CD4-positive, alpha-beta T cell treated with Interleukin-6 at 100 ng/mL for 8 hours (primary cell): Measurements from ENCODE around the gene NUFIP1.
"Not testable (repeated sequence)": the region's sequence is repeated elsewhere in the genome, so short reads cannot be mapped to it uniquely, and the experiment has no call there.

Experiments
- DNase-seq: peaks from one replicate; pipeline ENCODE4 v3.0.0-alpha.2; 2020; ENCODE audit warnings: mixed read lengths, low spot score

Gene NUFIP1

DNA sequence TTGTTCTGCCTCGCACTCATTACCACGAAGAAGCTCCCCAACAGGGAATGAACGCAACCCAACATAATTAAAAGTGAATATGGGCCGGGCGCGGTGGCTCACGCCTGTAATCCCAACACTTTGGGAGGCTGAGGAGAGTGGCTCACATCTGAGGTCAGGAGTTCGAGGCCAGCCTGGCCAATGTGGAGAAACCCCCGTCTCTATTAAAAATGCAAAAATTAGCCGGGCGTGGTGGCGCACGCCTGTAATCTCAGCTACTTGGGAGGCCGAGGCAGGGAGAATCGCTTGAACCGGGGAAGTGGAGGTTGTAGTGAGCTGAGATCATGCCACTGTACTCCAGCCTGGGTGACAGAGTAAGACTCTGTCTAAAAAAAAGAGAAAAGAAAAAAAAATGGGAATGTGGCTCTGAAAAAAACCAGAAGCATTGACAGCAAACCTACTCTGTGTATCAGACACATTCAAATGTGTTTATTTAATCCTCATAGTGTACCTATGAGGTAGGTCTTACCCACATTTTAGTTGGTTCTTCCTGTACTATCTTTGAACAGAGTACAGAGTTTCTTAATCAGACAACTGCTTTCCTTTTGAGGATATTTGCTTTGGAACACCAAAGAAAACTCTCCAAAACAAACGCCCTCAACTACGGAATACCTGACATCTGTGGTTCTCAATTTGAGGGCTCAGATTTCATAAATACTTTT lies 70.0 kb downstream of the NUFIP1 start:
- no peak for DNase-seq

- peak; percentile 81 for DNase-seq
Observed at GRCh38 chr13:44918326-44919103, 70.8 kb downstream of the NUFIP1 start.

- peak; percentile 96 for DNase-seq
Observed at GRCh38 chr13:44917589-44918325, 71.5 kb downstream of the NUFIP1 start.

DNA sequence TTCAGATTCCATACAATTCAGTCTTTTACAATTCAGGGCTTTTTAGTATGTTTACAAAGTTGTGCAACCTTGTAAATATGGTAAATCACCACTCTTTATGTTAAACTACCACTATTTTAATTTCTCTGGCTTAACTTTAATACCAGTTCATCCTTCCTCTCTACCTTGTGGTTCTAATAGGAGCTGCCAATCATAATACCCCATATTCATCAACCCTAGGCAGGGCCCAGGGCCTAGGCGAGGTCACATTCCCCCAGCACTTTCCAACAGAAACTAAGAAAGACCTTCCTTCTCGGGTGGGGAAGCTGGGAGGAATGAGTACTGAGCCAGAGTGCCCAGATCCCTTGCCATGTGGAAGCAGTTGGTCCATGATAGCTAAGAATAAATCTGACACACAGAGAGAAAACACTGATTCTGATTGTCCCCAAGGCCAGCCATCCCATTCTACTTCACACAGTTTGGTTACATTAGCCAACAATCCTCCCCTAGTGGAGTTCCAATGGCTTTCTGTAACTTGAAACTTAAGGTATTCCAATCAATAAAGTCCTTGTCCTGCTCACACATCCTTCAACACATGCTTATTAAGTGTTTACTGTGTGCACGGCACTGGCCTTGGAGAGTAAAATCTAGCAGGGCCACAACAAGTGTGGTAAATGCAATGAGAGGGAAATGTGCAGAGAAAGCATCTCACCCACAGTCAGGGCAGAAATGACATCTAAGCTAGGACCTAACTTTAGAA lies 76.8 kb downstream of the NUFIP1 start:
- no peak for DNase-seq

DNA sequence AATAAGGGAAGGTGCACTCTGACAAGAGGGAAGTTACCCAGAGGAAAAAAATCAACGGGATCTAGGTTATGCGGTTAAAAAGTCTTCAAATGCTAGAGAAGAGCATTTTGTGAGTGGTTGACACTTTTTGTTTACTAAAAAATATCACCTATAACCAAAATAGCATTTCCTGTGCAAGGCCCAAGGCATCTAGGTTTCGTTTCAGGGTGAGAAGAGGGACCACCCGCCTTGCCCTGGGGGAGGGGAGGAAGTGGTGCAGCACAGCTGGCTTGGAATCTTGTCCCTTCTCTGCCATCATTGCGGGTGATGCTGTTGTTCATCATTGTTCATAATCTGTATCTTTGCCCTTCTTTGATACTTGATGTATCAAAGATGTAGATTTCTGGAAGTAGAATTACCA lies 80.6 kb downstream of the NUFIP1 start:
- no peak for DNase-seq

- no peak for DNase-seq
Observed at GRCh38 chr13:44908266-44908665, 81.0 kb downstream of the NUFIP1 start.

DNA sequence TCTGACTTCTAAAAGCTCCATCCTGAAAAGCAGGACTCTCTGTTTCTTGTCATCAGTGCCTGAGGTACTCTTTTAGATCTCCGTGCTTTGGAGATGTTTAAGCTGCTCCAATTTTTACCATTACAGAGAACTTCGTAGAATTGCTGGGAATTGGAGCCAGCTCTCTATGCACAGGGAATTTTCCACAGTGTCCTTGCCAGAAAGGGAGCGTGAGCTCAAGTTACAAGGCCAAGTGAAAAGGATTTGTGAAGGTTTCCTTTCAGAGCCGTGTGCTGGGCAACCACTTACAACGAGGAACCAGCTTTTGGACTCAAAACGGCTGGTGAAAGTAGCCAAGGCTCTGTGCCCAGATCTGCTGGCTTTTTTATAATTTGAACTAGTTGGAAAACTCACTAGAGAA lies 82.6 kb downstream of the NUFIP1 start:
- DNase-seq: no peak

GRCh38 chr13:44906230-44906629 lies 83.0 kb downstream of the NUFIP1 start:
- no peak for DNase-seq

DNA sequence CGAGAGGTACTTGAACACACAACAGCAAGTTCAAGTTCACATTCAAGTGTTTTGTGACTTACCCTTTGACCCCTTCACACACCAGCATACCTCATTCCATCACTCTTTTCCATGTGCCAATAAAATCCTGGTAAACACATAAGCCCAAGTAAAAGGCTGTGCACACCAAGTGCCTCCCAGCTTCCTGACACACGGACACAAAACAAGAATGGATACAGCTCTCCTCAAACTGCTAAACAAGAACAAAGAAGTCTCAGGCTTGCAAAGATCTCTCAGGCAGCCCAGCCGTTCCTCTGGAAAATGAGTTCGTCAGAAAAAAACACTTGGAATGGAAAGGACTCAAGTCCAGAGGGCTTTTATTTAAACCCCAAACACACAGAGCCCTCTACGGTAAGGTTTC lies 83.7 kb downstream of the NUFIP1 start:
- DNase-seq: no peak

DNA sequence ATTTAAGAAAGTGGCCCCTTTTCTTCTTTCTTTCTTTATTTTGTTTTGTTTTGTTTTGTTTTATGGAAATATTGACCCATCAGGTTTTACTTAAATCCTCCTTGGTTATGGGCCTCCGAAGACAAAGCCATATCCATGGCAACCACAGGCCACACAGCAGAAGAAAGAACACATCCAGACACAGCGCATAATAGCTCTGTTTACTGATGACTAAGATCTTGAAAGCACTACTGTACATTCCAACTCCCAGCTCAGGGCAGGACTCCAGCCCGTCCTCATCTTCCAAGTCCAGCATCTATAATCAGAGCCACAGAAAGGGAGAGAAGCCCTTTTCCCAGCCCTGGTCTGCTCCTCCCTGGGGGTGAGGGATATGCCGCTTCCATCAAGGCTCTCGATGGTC lies 84.3 kb downstream of the NUFIP1 start:
- DNase-seq: no peak

- DNase-seq: no peak
Observed at GRCh38 chr13:44903574-44903985, 85.7 kb downstream of the NUFIP1 start.

DNA sequence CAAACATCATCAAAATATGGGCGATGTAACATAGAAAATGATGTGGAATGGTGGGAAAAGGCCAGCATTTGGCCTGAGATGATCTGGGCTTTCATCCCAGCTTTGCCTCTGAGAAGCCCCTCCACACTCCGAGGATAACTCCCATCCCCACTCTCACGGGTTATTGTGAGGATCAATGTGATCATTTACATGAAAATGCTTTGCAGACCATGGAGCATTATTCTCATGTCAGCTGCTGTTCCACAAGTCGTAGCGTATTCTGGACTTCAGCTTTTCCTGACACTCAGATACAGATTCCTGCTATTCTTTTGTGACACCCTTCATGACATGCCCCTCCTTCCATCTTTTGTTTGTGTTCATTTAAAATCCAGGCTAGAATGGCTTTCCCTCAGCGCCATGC lies 86.5 kb downstream of the NUFIP1 start:
- DNase-seq: no peak

DNA sequence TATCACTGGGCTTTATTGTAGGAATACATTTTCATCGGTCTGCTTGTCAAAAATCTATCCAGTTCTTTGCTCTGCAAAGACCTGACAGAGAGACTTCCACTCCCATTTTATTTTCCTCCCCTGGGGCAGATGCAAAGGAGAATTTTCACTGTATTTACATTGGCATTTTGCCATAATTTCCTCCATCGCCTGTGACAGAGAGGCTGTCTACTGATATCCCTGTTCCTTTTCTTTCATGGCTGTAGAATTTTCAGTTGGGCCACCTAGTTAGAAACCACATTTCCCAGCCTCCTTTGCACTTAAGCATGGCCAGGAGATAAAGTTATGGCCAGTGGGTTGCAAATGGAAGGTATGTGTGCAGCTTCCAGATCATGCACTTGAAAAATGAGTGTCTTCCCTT lies 89.3 kb downstream of the NUFIP1 start:
- DNase-seq: no peak

DNA sequence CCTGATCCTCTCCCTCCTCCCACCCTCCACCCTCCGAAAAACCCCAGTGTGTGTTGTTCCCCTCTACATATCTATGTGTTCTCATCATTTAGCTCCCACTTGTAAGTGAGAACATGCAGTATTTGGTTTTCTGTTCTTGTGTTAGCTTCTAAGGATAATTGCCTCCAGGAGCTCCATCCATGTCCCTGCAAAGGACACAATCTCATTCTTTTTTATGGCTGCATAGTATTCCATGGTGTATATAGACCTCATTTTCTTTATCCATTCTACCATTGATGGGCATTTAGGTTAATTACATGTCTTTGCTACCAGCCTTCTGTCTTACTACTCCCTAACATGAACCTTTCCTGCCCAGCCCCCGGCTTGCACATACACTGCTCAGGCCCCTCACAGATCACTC lies 91.0 kb downstream of the NUFIP1 start:
- DNase-seq: not testable (repeated sequence)

DNA sequence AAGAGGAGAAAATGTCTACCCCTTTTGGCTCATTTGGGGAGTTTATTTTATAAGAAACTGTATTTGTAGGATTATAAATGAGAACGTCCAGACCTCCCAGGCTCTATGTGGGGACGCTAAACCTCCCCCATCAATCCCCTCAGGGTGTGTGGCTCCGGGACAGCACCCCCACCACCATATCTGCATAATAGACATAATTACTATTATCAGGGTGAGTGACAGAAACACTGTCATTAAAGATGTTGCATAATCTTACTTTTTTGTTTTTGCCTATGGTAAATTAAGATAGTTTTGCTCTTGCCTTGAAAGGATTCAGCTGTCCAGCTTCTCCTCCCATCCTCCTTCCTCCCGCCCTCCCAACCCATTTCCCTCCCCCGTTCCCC lies 93.3 kb downstream of the NUFIP1 start:
- DNase-seq: no peak

- DNase-seq: no peak
Observed at GRCh38 chr13:44895264-44895952, 93.9 kb downstream of the NUFIP1 start.

DNA sequence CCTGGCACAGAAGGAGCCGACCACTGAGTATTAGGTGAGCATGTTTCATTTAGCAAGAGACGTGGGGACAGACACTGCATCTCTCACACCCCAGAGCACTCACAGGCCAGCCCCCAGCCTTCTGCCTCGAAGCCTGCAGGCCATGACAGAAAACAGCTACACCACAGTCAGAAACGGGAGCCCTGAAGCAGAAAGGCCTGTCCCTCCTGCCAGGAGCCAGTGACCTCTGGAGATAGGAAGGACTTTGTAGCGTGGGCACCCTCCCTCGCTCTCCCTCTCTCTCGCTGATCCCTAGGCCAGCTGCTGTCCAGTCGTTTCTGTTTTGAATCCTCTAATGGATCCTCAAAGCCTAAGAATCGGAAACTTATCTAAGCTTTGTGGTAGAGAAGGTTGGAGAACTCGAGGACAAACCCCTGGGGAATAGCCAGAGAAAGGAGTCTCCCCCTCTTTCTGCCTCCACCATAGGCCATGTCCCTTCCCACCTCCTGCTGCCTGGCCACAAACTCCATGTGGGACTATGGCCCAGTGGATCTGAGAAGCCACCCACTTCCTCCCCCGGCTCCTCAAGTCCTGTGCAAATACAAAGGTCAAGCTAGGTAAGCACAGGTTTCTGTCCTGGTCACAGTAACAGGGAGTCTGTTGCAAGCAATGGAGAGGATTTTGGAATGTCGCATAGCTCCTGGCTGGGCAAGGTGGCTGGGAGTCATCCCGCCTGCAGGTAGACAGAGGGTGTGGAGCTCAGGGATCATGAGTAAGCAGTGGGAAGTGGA lies 95.1 kb downstream of the NUFIP1 start:
- no peak for DNase-seq
